ENCODE data around the gene MMS22L. TPM values are rescaled to one million over a fixed set of nuclear protein-coding genes. Genes with fewer than 3 reads are reported as not detected.

MMS22L gene
- total RNA-seq, 3 donors from 2014 or later (not counting 1 experiment from before 2014, with no cell fraction given), result 9.1 to 14.3 (median 11.7) TPM

DNA sequence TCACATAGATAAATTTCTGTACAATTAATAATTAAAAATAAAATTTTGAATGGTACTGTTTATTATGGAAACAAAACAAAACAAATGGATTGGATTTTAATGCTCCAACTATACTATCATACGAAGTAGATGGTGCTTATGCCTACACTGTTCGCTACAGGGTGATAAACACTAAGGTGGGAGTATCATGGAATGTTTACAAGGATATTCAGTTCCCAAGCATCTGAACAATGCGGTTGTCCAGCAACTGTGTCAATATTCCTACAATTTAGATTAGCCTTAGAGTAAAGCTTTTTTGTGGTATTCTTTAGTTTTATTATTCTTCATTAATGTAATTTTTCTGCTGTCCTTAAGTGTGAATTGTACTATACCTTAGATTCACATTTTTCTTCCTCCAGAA, 105.1 kb downstream of the MMS22L start:
- intact Hi-C loops (cut with micrococcal nuclease), result no loop called here
- Histone ChIP-seq H3K9me3 (ENCODE audit: control insufficient read depth, insufficient read depth, low read length) (no peaks in the 10 kb centered on the region), H3K4me1 (ENCODE audit: control insufficient read depth, insufficient read depth, low read length) (no peaks in the 10 kb centered on the region), H3K27me3 (ENCODE audit: control insufficient read depth, insufficient read depth, low read length) (no peaks in the 10 kb centered on the region), H3K4me3 (ENCODE audit: low read length) (no peak overlapping the region), H3K36me3 (ENCODE audit: control insufficient read depth, insufficient read depth, low read length) (peaks cover 4% of the 10 kb centered on the region), H3K27ac (ENCODE audit: low read length) (no peak overlapping the region)
- no peak overlapping the region for H3K27ac Mint-ChIP-seq
- WGBS (ENCODE audit: insufficient coverage), result 100% methylated on average over 1 of the region's 3 CpGs
- no peaks in the 10 kb centered on the region for H3K36me3 Mint-ChIP-seq
- no peak for ATAC-seq
- H3K4me3 Mint-ChIP-seq, result no peak overlapping the region
- TF ChIP-seq, protein P1, sequence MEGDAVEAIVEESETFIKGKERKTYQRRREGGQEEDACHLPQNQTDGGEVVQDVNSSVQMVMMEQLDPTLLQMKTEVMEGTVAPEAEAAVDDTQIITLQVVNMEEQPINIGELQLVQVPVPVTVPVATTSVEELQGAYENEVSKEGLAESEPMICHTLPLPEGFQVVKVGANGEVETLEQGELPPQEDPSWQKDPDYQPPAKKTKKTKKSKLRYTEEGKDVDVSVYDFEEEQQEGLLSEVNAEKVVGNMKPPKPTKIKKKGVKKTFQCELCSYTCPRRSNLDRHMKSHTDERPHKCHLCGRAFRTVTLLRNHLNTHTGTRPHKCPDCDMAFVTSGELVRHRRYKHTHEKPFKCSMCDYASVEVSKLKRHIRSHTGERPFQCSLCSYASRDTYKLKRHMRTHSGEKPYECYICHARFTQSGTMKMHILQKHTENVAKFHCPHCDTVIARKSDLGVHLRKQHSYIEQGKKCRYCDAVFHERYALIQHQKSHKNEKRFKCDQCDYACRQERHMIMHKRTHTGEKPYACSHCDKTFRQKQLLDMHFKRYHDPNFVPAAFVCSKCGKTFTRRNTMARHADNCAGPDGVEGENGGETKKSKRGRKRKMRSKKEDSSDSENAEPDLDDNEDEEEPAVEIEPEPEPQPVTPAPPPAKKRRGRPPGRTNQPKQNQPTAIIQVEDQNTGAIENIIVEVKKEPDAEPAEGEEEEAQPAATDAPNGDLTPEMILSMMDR (IDR thresholded peaks at IDR 0.05), result no peak
- no peaks in the 10 kb centered on the region for H3K27me3 Mint-ChIP-seq (ENCODE audit: low read depth in 2 of 2)
- no peak for DNase-seq
- H3K4me1 Mint-ChIP-seq, result no peaks in the 10 kb centered on the region
- no peaks in the 10 kb centered on the region for H3K9me3 Mint-ChIP-seq

DNA sequence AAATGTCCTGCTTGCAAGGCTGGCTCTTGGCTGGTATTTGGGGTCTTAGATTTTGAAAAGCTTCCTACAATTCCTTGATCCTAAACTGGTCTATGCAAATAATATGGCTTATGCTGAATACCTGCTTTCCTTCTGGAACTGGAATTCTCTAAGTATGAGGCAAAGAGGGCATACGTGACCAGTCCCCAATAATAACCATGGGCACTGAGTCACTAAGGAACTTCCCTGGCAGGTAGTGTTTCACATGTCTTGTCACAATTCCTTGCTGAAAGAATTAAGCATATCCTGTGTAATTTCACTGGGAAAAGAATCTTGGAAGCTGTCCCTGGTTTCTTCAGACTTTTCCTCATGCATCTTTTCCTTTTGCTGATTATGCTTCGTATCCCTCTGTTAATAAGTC, 106.5 kb downstream of the MMS22L start:
- no peak for ATAC-seq
- Mint-ChIP-seq H3K27ac (no peak overlapping the region), H3K4me3 (no peak overlapping the region), H3K27me3 (ENCODE audit: low read depth in 2 of 2) (no peaks in the 10 kb centered on the region), H3K36me3 (no peaks in the 10 kb centered on the region), H3K4me1 (no peaks in the 10 kb centered on the region), H3K9me3 (no peaks in the 10 kb centered on the region)
- 100% methylated on average over 2 of the region's 2 CpGs for WGBS (ENCODE audit: insufficient coverage)
- TF ChIP-seq, protein P1 (IDR thresholded peaks at IDR 0.05), result no peak
- intact Hi-C loops (cut with micrococcal nuclease), result no loop called here
- Histone ChIP-seq H3K27ac (ENCODE audit: low read length) (no peak overlapping the region), H3K4me1 (ENCODE audit: control insufficient read depth, insufficient read depth, low read length) (no peaks in the 10 kb centered on the region), H3K9me3 (ENCODE audit: control insufficient read depth, insufficient read depth, low read length) (no peaks in the 10 kb centered on the region), H3K27me3 (ENCODE audit: control insufficient read depth, insufficient read depth, low read length) (no peaks in the 10 kb centered on the region), H3K4me3 (ENCODE audit: low read length) (no peak overlapping the region), H3K36me3 (ENCODE audit: control insufficient read depth, insufficient read depth, low read length) (peaks cover 5% of the 10 kb centered on the region)
- no peak for DNase-seq

DNA sequence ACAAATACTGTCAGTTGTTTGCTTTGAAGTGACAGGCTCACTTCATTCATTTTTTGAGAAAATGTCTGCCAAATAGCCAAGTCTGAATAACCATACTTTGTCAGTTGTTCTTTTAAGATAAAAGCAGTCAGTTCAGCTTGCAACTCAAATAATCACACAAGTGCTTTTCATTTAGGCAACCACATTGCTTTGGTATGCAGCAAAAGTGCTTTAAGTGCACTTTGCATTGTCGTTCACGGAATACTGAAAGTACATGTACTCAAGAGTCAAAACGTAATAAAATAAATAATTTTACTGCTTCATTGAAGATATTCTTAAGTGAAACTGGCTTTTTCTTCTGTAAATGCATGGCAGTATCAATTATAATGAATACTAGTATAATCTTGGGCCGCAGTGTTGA, 107.2 kb downstream of the MMS22L start:
- no peaks in the 10 kb centered on the region for H3K4me1 ChIP-seq (ENCODE audit: control insufficient read depth, insufficient read depth, low read length)
- intact Hi-C loops (cut with micrococcal nuclease), result no loop called here
- Mint-ChIP-seq H3K4me1 (no peaks in the 10 kb centered on the region), H3K9me3 (no peaks in the 10 kb centered on the region), H3K36me3 (no peaks in the 10 kb centered on the region), H3K27ac (no peak overlapping the region), H3K4me3 (no peak overlapping the region), H3K27me3 (ENCODE audit: low read depth in 2 of 2) (no peaks in the 10 kb centered on the region)
- no peaks in the 10 kb centered on the region for H3K9me3 ChIP-seq (ENCODE audit: control insufficient read depth, insufficient read depth, low read length)
- no peak overlapping the region for H3K27ac ChIP-seq (ENCODE audit: low read length)
- 100% methylated on average over 3 of the region's 4 CpGs for WGBS (ENCODE audit: insufficient coverage)
- H3K36me3 ChIP-seq (ENCODE audit: control insufficient read depth, insufficient read depth, low read length), result peaks cover 5% of the 10 kb centered on the region
- TF ChIP-seq, protein P1 (IDR thresholded peaks at IDR 0.05), result no peak
- ATAC-seq, result no peak
- DNase-seq, result no peak
- no peaks in the 10 kb centered on the region for H3K27me3 ChIP-seq (ENCODE audit: control insufficient read depth, insufficient read depth, low read length)
- no peak overlapping the region for H3K4me3 ChIP-seq (ENCODE audit: low read length)

DNA sequence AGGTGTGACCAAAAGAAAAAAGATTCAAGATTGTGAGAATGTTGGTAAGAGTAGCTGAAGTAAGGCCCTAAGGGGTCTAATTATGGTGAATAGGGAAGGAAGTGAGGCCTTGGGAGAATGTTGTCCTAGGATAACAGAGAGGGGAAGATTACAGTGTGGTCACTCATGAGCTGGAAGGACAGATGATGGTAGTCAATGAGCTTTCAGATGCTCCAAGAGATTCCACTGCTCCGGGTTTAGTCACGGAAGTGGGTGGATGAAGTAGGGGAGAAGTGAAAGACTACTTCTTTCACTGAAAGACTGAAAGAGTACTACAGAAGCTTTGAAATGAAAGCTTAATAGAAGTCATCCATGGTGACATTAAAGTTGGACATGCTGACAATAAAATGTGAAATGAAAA, 108.5 kb downstream of the MMS22L start:
- Mint-ChIP-seq H3K36me3 (no peaks in the 10 kb centered on the region), H3K9me3 (no peaks in the 10 kb centered on the region), H3K4me3 (no peak overlapping the region), H3K27me3 (ENCODE audit: low read depth in 2 of 2) (no peaks in the 10 kb centered on the region), H3K4me1 (no peaks in the 10 kb centered on the region), H3K27ac (no peak overlapping the region)
- H3K27me3 ChIP-seq (ENCODE audit: control insufficient read depth, insufficient read depth, low read length), result no peaks in the 10 kb centered on the region
- H3K4me1 ChIP-seq (ENCODE audit: control insufficient read depth, insufficient read depth, low read length), result no peaks in the 10 kb centered on the region
- no peak overlapping the region for H3K27ac ChIP-seq (ENCODE audit: low read length)
- H3K9me3 ChIP-seq (ENCODE audit: control insufficient read depth, insufficient read depth, low read length), result no peaks in the 10 kb centered on the region
- no peak for DNase-seq
- intact Hi-C loops (cut with micrococcal nuclease), result no loop called here
- peaks cover 9% of the 10 kb centered on the region for H3K36me3 ChIP-seq (ENCODE audit: control insufficient read depth, insufficient read depth, low read length)
- TF ChIP-seq, protein P1 (IDR thresholded peaks at IDR 0.05), result no peak
- WGBS (ENCODE audit: insufficient coverage), result 93% methylated on average over 2 of the region's 2 CpGs
- ATAC-seq, result no peak
- no peak overlapping the region for H3K4me3 ChIP-seq (ENCODE audit: low read length)

Measured in natural killer cell (primary cell).